Parathyroid adenoma (tissue), 2 donors: Measurements from ENCODE around the gene VWCE.

Source experiments
- H2AFZ ChIP-seq: fragments of 300-600 bp; sonication (generic); one replicate; pipeline ENCODE4 v1.7.0; 2017; ENCODE audit warnings: antibody characterized with exemption, mild to moderate bottlenecking
- H3K27ac ChIP-seq: fragments of 300-600 bp; sonication (generic); one replicate; pipeline ENCODE4 v1.7.0; 2017
- H3K27me3 ChIP-seq: fragments of 300-600 bp; sonication (generic); one replicate; pipeline ENCODE4 v1.7.0; 2017; ENCODE audit warnings: low read length; ENCODE audit not compliant: control insufficient read depth, insufficient read depth
- H3K36me3 ChIP-seq: fragments of 300-600 bp; sonication (generic); one replicate; pipeline ENCODE4 v1.7.0; 2017; ENCODE audit warnings: low read length; ENCODE audit not compliant: control insufficient read depth, insufficient read depth
- H3K4me1 ChIP-seq: fragments of 300-600 bp; sonication (generic); one replicate; pipeline ENCODE4 v1.7.0; 2017; ENCODE audit warnings: control low read depth
- H3K4me2 ChIP-seq: fragments of 300-600 bp; sonication (generic); one replicate; pipeline ENCODE4 v1.7.0; 2017; ENCODE audit warnings: low read length
- H3K4me3 ChIP-seq: fragments of 300-600 bp; sonication (generic); one replicate; pipeline ENCODE4 v1.7.0; 2017; ENCODE audit warnings: low read depth, low read length
- H3K79me2 ChIP-seq: fragments of 300-600 bp; sonication (generic); one replicate; pipeline ENCODE4 v1.7.0; 2017; ENCODE audit warnings: control low read depth
- H3K9ac ChIP-seq: fragments of 300-600 bp; sonication (generic); one replicate; pipeline ENCODE4 v1.7.0; 2017; ENCODE audit warnings: mild to moderate bottlenecking
- H3K9me3 ChIP-seq: fragments of 300-600 bp; sonication (generic); one replicate; pipeline ENCODE4 v1.7.0; 2017; ENCODE audit warnings: low read length; ENCODE audit not compliant: control insufficient read depth
- CTCF ChIP-seq: fragments of 300-600 bp; sonication (generic); IDR thresholded peaks from one replicate; pipeline ENCODE4 v1.7.0; 2017; ENCODE audit warnings: antibody characterized with exemption, mild to moderate bottlenecking
- donor health status: primary hyperparathyroidism.

The VWCE gene

GRCh38 chr11:61336171-61336935 lies 41.2 kb upstream of the VWCE start:
- Histone ChIP-seq H3K79me2 (peaks cover 1% of the 10 kb centered on the region), H3K4me1 (peaks cover 4% of the 10 kb centered on the region), H3K9me3 (no peaks in the 10 kb centered on the region), H3K4me3 (no peak overlapping the region), H3K9ac (no peak overlapping the region), H3K27ac (peak overlapping the region; percentile 66), H2AFZ (peak overlapping the region; percentile 63), H3K27me3 (no peaks in the 10 kb centered on the region), H3K36me3 (no peaks in the 10 kb centered on the region), H3K4me2 (no peak overlapping the region)
- peak; percentile 89 for TF ChIP-seq CTCF

GRCh38 chr11:61335355-61335710 lies 40.2 kb upstream of the VWCE start:
- H3K4me2 ChIP-seq: no peak overlapping the region
- H3K79me2 ChIP-seq: peaks cover 5% of the 10 kb centered on the region
- H3K4me1 ChIP-seq: peaks cover 4% of the 10 kb centered on the region
- no peak overlapping the region for H3K9ac ChIP-seq
- no peaks in the 10 kb centered on the region for H3K27me3 ChIP-seq
- no peak overlapping the region for H3K4me3 ChIP-seq
- H3K36me3 ChIP-seq: no peaks in the 10 kb centered on the region
- H2AFZ ChIP-seq: no peak overlapping the region
- H3K27ac ChIP-seq: peak overlapping the region; percentile 66
- no peaks in the 10 kb centered on the region for H3K9me3 ChIP-seq
- TF ChIP-seq CTCF: no peak

GRCh38 chr11:61334434-61335354 lies 39.6 kb upstream of the VWCE start:
- Histone ChIP-seq H3K9ac (no peak overlapping the region), H3K4me2 (no peak overlapping the region), H2AFZ (no peak overlapping the region), H3K4me1 (peaks cover 6% of the 10 kb centered on the region), H3K27me3 (no peaks in the 10 kb centered on the region), H3K36me3 (no peaks in the 10 kb centered on the region), H3K4me3 (no peak overlapping the region), H3K9me3 (no peaks in the 10 kb centered on the region), H3K27ac (peak overlapping the region; percentile 66), H3K79me2 (peaks cover 6% of the 10 kb centered on the region)
- no peak for TF ChIP-seq CTCF

GRCh38 chr11:61333550-61334433 lies 38.7 kb upstream of the VWCE start:
- H3K27me3 ChIP-seq: no peaks in the 10 kb centered on the region
- peaks cover 13% of the 10 kb centered on the region for H3K79me2 ChIP-seq
- peak overlapping the region; percentile 78 for H2AFZ ChIP-seq
- peak overlapping the region; percentile 23 for H3K9ac ChIP-seq
- no peaks in the 10 kb centered on the region for H3K9me3 ChIP-seq
- TF ChIP-seq CTCF: no peak
- H3K4me2 ChIP-seq: peak overlapping the region; percentile 67
- H3K4me3 ChIP-seq: peak overlapping the region; percentile 85
- H3K36me3 ChIP-seq: no peaks in the 10 kb centered on the region
- peak overlapping the region; percentile 99 for H3K27ac ChIP-seq
- peaks cover 9% of the 10 kb centered on the region for H3K4me1 ChIP-seq
